IMR-90 (cell line): ENCODE results near the gene SMPDL3A. TPM values are rescaled to one million over a fixed set of nuclear protein-coding genes. Genes with fewer than 3 reads are reported as not detected.

Experiments
- ATAC-seq: fragments of 200-7000 bp; cut with Tn5 transposase; 2 replicates; pipeline ENCODE4 v1.9.1; 2020; ENCODE audit warnings: low read depth, mild to moderate bottlenecking, moderate library complexity
- BruUV-seq: library from RNA; stranded (reverse); fragments of 400-500 nt; replicated peaks from 2 replicates; lab custom pipeline; 2021; lab: Mats Ljungman, UMichigan
- CTCF ChIA-PET: fragments of 300-600 bp; formaldehyde crosslinking; extraction: SDS; loops from one replicate; lab custom pipeline; 2021; ENCODE audit warnings: antibody characterized with exemption; lab: Yijun Ruan, JAX
- POLR2A ChIA-PET: fragments of 300-600 bp; sonication (Branson Sonifier 250); formaldehyde crosslinking; loops from one replicate; lab custom pipeline; 2022; ENCODE audit warnings: antibody characterized with exemption; ENCODE audit not compliant: unreplicated experiment; lab: Charles Lee
- DNase-seq: peaks from one replicate; pipeline ENCODE4 v3.0.0; 2013
- H2AFZ ChIP-seq: replicated peaks from 2 replicates; pipeline ENCODE3; 2013; ENCODE audit warnings: low read length, mild to moderate bottlenecking; ENCODE audit not compliant: poor library complexity
- H2AK5ac ChIP-seq: 2 replicates; pipeline ENCODE4 v1.6.1; 2013; ENCODE audit warnings: low read depth, low read length, inconsistent platforms
- H2AK9ac ChIP-seq: replicated peaks from 2 replicates; pipeline ENCODE3; 2013; ENCODE audit warnings: mild to moderate bottlenecking, low read depth, low read length, moderate library complexity; ENCODE audit not compliant: poor library complexity
- H2BK120ac ChIP-seq: 2 replicates; pipeline ENCODE4 v1.6.1; 2013; ENCODE audit warnings: low read depth, low read length, inconsistent platforms
- H2BK15ac ChIP-seq: 3 replicates; pipeline ENCODE4 v1.6.1; 2013; ENCODE audit warnings: low read depth, low read length, inconsistent platforms
- H2BK20ac ChIP-seq: 2 replicates; pipeline ENCODE4 v1.6.1; 2013; ENCODE audit warnings: low read depth, mild to moderate bottlenecking, inconsistent platforms, low read length, moderate library complexity
- H2BK5ac ChIP-seq: 2 replicates; pipeline ENCODE4 v1.6.1; 2013; ENCODE audit warnings: mild to moderate bottlenecking, low read depth, low read length, inconsistent platforms; ENCODE audit not compliant: poor library complexity, severe bottlenecking
- H3K14ac ChIP-seq: replicated peaks from 2 replicates; pipeline ENCODE4 v1.6.1; 2013; ENCODE audit warnings: low read depth, low read length, inconsistent platforms
- H3K18ac ChIP-seq: 2 replicates; pipeline ENCODE4 v1.6.1; 2013; ENCODE audit warnings: low read depth, low read length, control low read depth
- H3K23ac ChIP-seq: 2 replicates; pipeline ENCODE4 v1.6.1; 2013; ENCODE audit warnings: low read depth, low read length, inconsistent platforms
- H3K27ac ChIP-seq: 2 replicates; pipeline ENCODE4 v1.5.1; 2013; ENCODE audit warnings: mild to moderate bottlenecking, control low read depth, low read length; ENCODE audit not compliant: insufficient read depth
- H3K27me3 ChIP-seq: 2 replicates; pipeline ENCODE4 v1.6.1; 2013; ENCODE audit warnings: low read length; ENCODE audit not compliant: control insufficient read depth, insufficient read depth
- H3K36me3 ChIP-seq: 2 replicates; pipeline ENCODE4 v1.6.1; 2013; ENCODE audit warnings: low read length, mixed read lengths; ENCODE audit not compliant: control insufficient read depth, insufficient read depth
- H3K4ac ChIP-seq: 2 replicates; pipeline ENCODE4 v1.6.1; 2013; ENCODE audit warnings: low read depth, low read length, inconsistent platforms
- H3K4me1 ChIP-seq: 2 replicates; pipeline ENCODE4 v1.6.1; 2013; ENCODE audit warnings: low read length, mixed read lengths; ENCODE audit not compliant: control insufficient read depth, insufficient read depth
- H3K4me2 ChIP-seq: 2 replicates; pipeline ENCODE4 v1.6.1; 2013; ENCODE audit warnings: low read depth, mild to moderate bottlenecking, control low read depth, low read length, moderate library complexity
- H3K4me3 ChIP-seq: 2 replicates; pipeline ENCODE4 v1.5.1; 2013; ENCODE audit warnings: low read depth, mild to moderate bottlenecking, control low read depth, low read length, moderate library complexity; ENCODE audit not compliant: insufficient read depth
- H3K56ac ChIP-seq: 2 replicates; pipeline ENCODE4 v1.6.1; 2013; ENCODE audit warnings: low read length, inconsistent platforms; ENCODE audit not compliant: insufficient read depth; ENCODE audit errors: extremely low read depth
- H3K79me1 ChIP-seq, 2 experiments: 2 replicates each; pipeline ENCODE4 v1.6.1; 2013; ENCODE audit warnings: low read length in 2 of 2, inconsistent platforms in 1 of 2, low read depth in 1 of 2
- H3K9ac ChIP-seq: 2 replicates; pipeline ENCODE4 v1.6.1; 2013; ENCODE audit warnings: low read depth, low read length, control low read depth
- H3K9me1 ChIP-seq: 2 replicates; pipeline ENCODE4 v1.6.1; 2013; ENCODE audit warnings: low read length, inconsistent platforms; ENCODE audit not compliant: insufficient read depth
- H3K9me3 ChIP-seq: 2 replicates; pipeline ENCODE4 v1.6.1; 2013; ENCODE audit warnings: low read length; ENCODE audit not compliant: control insufficient read depth, insufficient read depth
- H4K20me1 ChIP-seq: 2 replicates; pipeline ENCODE4 v1.6.1; 2013; ENCODE audit warnings: low read length, inconsistent platforms; ENCODE audit not compliant: insufficient read depth
- H4K5ac ChIP-seq: 2 replicates; pipeline ENCODE4 v1.6.1; 2013; ENCODE audit warnings: mild to moderate bottlenecking, low read depth, low read length, control low read depth
- H4K8ac ChIP-seq, 2 experiments: 2 replicates each; pipeline ENCODE4 v1.6.1; 2013; ENCODE audit warnings: low read depth in 2 of 2, low read length in 2 of 2, control low read depth in 1 of 2, inconsistent platforms in 1 of 2
- H4K91ac ChIP-seq: 2 replicates; pipeline ENCODE4 v1.6.1; 2013; ENCODE audit warnings: low read depth, low read length, inconsistent platforms; ENCODE audit not compliant: insufficient read depth
- BHLHE40 ChIP-seq: fragments of 150-350 bp; IDR thresholded peaks from 2 replicates; pipeline ENCODE4 v1.6.1; 2016; ENCODE audit warnings: mild to moderate bottlenecking, low read depth, low read length
- FOS ChIP-seq: fragments of 150-350 bp; IDR thresholded peaks from 2 replicates; pipeline ENCODE4 v1.6.1; 2016; ENCODE audit warnings: low read depth, low read length
- MAZ ChIP-seq: IDR thresholded peaks from 2 replicates; pipeline ENCODE4 v1.6.1; 2012; ENCODE audit warnings: low read depth, mild to moderate bottlenecking, low read length, improper control_type of control experiment, moderate library complexity, borderline replicate concordance
- NFE2L2 ChIP-seq: fragments of 150-350 bp; IDR thresholded peaks from 2 replicates; pipeline ENCODE4 v1.6.1; 2016; ENCODE audit warnings: low read depth, mild to moderate bottlenecking, low read length
- POLR2A ChIP-seq: IDR thresholded peaks from 2 replicates; pipeline ENCODE4 v1.6.1; 2012; ENCODE audit warnings: mild to moderate bottlenecking, low read depth, low read length
- RAD21 ChIP-seq: IDR thresholded peaks from 2 replicates; pipeline ENCODE4 v1.6.1; 2012; ENCODE audit warnings: low read length, improper control_type of control experiment
- RCOR1 ChIP-seq: IDR thresholded peaks from 2 replicates; pipeline ENCODE4 v1.6.1; 2012; ENCODE audit warnings: mild to moderate bottlenecking, low read length, improper control_type of control experiment; ENCODE audit not compliant: insufficient replicate concordance
- SMC3 ChIP-seq: fragments of 150-350 bp; IDR thresholded peaks from 2 replicates; pipeline ENCODE4 v1.6.1; 2016; ENCODE audit warnings: low read depth, mild to moderate bottlenecking, antibody characterized with exemption, low read length, moderate library complexity
- WGBS, 2 experiments: methylation state at CpG; one replicate each; pipeline versions ENCODE4 v1.1.5 to v1.1.7; 2013; ENCODE audit warnings: missing lambda C conversion rate in 2 of 2; ENCODE audit not compliant: insufficient read length in 1 of 2; ENCODE audit errors: extremely low coverage in 2 of 2; 5-methylcytosine and 5-hydroxymethylcytosine counted together
- dilution Hi-C: fragments of 300-500 bp; cut with HindIII; formaldehyde crosslinking; loops from one replicate; pipeline ENCODE4 v1.14.3; 2018; ENCODE audit warnings: low sequenced_read_pairs; ENCODE audit not compliant: unreplicated experiment
- in situ Hi-C: fragments of 300-500 bp; cut with MboI; formaldehyde crosslinking; loops from 3 replicates; pipeline ENCODE4 v1.14.3; 2019; ENCODE audit warnings: low sequenced_read_pairs, inconsistent platforms, mixed read lengths
- intact Hi-C: fragments of 100-400 bp; cut with micrococcal nuclease; formaldehyde crosslinking; loops from 2 replicates; pipeline ENCODE4 v1.10.0; 2022
- polyA plus RNA-seq, 3 experiments: library from polyadenylated mRNA; depleted of rRNA; stranded (reverse); fragments of >200 nt; gene quantifications; 2 replicates each; pipeline ENCODE4 v1.2.3, GENCODE V29; 2012; ENCODE audit warnings: low replicate concordance in 1 of 3
- total RNA-seq: library from RNA; depleted of rRNA; stranded (reverse); fragments of >200 nt; gene quantifications from 2 replicates; pipeline ENCODE4 v1.2.3, GENCODE V29; 2012

The SMPDL3A gene
- total and polyA plus RNA-seq, 2 of the 4 experiments (the other 2 are of a cell fraction), result 9.9 to 14.2 TPM

- Histone ChIP-seq H3K4ac (no peak overlapping the region), H2AFZ (no peak overlapping the region), H3K4me2 (peak overlapping the region; percentile 10; the same call in 1 of the 2 replicates), H4K91ac (no peak overlapping the region), H2BK20ac (no peak overlapping the region), H3K23ac (no peak overlapping the region), H2BK15ac (no peak overlapping the region), H2BK5ac (no peak overlapping the region), H3K56ac (no peak overlapping the region), H4K20me1 (no peaks in the 10 kb centered on the region), H4K8ac (no peak overlapping the region), H3K9me3 (no peaks in the 10 kb centered on the region), H3K14ac (no peak overlapping the region), H3K79me1 (no peaks in the 10 kb centered on the region), H3K4me3 (no peak overlapping the region), H3K36me3 (no peaks in the 10 kb centered on the region), H3K27me3 (no peaks in the 10 kb centered on the region), H3K9me1 (no peaks in the 10 kb centered on the region), H3K9ac (no peak overlapping the region), H2BK120ac (no peak overlapping the region), H3K4me1 (no peaks in the 10 kb centered on the region; the same call in 1 of the 2 replicates), H4K5ac (no peak overlapping the region), H3K18ac (0 out of 2 replicates have a peak overlapping the region, but pooled peaks have one; percentile 9), H3K27ac (no peak overlapping the region), H2AK5ac (no peak overlapping the region), H2AK9ac (no peak overlapping the region)
- intact Hi-C loops (no loop called here), in situ Hi-C loops (no loop called here), dilution Hi-C loops (no loop called here)
- no CpG with 5 or more reads among the region's 3 CpGs for WGBS, 2 experiments
- no peak for TF ChIP-seq RAD21
- TF ChIP-seq BHLHE40, result no peak
- no peak for TF ChIP-seq RCOR1
- no peak for TF ChIP-seq MAZ
- TF ChIP-seq SMC3, result no peak
- TF ChIP-seq NFE2L2, result peak; percentile 3; the same call in 1 of the 2 replicates
- TF ChIP-seq FOS, result no peak
- TF ChIP-seq POLR2A, result no peak
- ChIA-PET CTCF (interaction anchor here (1.0 kb wide), 1 partner anchor 115 kb away, joined by 5 read pairs; no protein-coding TSS in a partner anchor), POLR2A (no interaction called here)
- BruUV-seq, result no TSS peak
- DNase-seq (peak; percentile 48), ATAC-seq (peak; percentile 87)
Observed at GRCh38 chr6:122845916-122846612, 57.0 kb downstream of the SMPDL3A start.
